GM18498 (cell line): ENCODE results near the gene MED23.

Experiments used
- ATAC-seq: cut with Tn5 transposase; IDR thresholded peaks from one replicate; pipeline ENCODE4 v1.9.1; 2021; ENCODE audit warnings: mild to moderate bottlenecking, moderate library complexity; ENCODE audit not compliant: unreplicated experiment

Gene MED23

DNA sequence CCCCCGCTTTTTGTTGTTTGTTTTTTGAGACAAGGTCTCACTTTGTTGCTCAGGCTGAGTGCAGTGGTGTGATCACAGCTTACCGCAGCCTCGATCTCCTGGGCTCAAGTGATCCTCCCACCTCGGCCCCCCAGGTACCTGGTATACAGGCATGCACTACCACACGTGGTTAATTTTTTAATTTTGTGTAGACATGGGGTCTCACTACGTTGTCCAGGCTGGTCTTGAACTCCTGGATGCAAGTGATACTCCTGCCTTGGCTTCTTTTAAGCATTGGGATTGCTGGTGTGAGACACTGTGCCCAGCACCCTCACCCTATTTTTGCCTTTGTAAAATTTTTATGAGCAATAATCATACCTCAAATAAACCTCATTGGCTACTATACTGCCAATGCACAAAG is 14.5 kb upstream of the MED23 start:
- no peak for ATAC-seq

DNA sequence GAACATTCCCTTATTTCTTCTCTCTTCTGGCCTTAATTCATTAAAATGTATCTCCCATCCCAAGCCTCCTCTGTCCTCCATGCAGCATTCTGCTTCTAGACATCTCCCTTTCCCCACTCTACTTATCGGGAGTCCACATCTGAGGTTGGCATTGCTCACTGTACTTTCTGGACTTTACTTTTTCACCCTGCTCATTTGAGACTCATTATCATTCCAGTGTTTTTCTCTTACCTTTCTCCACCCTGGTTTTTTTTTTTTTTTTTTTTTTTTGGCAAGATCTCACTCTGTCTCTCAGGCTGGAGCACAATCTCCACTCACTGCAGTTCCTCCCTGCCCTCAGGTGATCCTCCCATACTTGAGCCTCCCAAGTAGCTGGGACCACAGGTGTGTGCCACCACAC is 13.5 kb upstream of the MED23 start:
- ATAC-seq, result no peak

DNA sequence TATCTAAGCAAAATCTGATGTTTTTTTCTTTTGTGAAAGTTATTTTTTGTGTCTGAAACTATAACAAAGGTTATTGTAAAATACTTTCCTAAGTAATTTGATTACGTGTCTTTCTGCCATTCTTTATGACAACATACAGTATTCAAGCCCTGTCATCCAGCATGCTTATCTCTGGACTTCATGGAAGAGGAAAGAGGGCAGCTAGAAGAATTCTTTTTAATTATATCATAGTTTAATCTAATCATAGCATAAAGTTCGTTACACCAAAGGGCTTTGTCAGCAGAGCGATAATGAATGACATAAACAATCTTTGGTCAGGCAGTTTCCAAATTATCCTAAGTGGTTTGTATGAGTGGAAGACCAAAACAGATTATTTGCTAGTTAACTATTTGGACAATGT is 12.5 kb upstream of the MED23 start:
- no peak for ATAC-seq

DNA sequence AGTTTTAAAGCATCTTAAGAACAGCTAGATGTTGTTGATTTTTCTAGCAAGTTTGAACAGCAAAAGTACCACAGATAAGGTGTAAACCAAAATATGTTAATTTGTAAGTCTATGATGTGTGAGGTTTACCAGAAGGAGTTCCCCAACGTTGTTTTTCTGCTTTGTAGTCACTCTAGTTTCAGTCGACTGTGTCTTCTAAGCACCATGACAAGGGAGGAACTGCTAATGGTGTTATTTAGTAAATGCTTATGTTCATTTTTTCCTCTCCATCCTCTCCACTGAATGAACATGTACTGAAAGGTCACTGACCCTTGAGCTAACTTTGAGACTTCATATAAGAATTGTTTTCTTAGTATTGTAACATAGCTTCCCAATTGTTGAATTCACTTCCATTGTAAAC is 12.1 kb upstream of the MED23 start:
- ATAC-seq, result peak; percentile 64

DNA sequence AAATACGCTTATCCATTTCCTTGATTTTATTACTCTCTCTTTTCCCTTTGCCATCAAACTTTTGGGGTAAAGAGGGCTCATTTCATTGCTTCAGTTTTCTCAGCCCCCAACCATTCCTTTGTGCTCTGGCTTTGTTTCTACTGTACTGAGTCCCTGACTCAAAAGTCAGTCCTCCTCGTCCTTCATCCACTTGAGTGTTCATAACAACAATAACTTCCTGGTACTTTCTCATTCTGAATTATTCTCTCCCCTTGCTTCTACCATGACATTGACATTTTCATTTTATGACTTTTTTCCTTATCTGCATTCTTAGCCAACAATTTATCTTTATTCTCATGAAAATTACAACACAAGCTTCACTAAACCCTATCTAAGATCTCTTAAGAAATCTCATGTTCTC is 10.0 kb upstream of the MED23 start:
- no peak for ATAC-seq

DNA sequence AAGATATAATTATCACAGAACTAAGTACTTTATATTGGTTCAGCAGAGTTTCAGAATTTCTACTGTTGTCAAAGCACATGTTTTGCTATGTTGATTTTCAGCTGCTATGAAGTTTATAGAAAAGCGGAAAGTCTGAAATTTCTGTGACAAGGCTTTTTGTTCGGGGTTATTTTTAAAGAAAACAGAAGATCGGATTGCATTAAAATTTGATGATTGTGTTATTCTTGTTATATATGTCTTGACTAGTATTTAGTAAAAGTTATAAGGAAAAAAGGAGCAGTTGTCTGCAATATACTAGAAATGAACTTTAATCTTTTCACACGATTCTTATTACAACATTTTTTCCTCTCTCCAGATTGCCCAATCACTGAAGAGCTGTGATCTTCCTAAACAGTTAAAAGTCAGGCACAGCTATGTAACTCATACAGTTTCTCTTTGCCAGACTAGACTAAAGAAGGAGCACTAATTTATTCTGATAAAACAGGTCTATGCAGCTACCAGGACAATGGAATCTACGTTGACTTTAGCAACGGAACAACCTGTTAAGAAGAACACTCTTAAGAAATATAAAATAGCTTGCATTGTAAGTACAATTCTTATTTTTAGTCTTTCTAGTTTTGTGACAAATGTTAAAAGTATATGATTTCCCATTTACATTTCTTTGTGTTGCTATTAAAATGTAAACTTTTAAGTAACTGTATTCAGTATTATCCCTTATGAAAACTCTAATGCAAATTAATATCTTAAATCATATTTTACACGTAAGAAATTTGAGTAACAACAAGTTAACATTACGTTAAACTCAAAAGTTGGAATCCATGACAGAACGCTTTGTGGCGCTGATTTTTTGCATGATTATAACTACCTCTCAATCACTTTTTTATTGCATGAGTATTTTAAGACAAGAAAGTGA is 9.1 kb upstream of the MED23 start, which contains the start of gene ENPP3:
Gene ENPP3, plus strand, starts transcription at position 423 of the 913 bp plus-strand sequence. Its CDS starts 83 bp downstream, at position 506.
- no peak for ATAC-seq

DNA sequence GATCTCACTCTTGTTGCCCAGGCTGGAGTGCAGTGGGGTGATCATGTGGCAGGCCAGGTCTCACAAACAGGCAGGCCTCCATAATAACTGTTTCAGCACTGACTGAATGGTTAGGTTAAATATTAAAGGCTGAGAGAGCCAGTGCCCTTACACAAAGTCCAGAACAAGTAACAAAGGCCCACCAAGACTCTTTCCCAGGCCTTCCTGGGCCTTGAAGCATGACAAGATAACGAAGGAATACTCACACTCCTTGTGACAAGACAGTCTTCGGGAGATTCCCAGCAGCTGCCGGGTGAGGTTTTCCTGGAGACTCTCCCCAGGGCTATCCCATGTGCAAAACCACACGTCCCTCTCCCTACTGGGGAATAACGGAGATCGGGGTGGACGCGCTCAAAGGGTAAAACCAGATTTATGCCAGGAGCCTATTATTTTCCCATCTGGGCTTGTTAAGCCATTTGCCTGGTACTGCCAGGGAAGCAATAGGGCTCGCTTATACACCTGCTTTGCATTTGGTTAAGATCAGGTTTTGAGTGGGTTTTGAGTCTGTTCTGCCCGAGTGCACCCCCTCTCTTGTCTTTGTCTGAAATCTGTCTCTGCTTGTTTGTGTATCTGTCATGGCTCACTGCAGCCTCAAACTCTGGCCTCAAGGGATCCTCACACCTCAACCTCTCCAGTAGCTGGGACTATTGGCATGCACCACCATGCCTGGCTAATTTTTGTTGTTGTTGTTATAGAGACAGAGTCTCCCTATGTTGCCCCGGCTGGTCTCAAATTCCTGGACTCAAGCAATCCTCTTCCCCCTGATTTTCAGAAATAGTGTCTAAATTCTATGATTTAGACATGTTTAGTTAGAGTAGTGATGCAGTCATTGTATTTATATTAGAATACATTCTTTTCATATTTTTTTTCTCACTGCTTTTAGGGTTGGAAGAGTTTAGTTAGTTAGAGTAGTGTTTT is 7.6 kb upstream of the MED23 start:
- ATAC-seq, result peak; percentile 85

DNA sequence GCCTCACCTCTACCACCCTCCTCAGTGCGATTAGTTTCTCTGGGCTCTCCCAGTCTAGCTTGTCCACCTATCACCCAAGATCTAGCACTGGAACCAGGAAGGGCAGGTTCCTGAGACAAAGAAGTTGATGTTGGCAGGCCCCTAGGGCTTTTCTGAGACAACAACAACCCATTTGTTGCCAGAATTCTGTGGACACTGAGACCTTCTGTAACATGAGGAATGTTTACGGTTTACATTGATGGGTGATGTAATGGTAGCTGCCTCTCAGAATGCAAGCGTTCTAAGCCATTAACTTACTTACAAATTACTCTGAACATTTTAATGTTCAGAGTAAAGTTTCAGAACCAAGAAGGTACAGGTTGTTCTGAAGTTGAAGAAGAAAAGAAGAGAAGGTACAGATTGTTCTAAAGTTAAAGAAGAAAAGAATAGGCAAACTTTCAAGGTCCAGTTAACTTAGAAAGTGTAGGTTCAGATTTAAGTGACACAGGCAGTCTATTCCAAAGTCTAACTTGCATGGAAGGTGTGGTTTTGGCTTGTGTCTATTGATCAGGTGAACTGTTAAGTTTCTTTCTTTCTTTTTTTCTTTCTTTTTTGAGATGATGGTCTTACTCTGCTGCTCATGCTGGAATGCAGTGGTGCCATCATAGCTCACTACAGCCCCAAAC is 3.7 kb upstream of the MED23 start:
- ATAC-seq, result no peak

DNA sequence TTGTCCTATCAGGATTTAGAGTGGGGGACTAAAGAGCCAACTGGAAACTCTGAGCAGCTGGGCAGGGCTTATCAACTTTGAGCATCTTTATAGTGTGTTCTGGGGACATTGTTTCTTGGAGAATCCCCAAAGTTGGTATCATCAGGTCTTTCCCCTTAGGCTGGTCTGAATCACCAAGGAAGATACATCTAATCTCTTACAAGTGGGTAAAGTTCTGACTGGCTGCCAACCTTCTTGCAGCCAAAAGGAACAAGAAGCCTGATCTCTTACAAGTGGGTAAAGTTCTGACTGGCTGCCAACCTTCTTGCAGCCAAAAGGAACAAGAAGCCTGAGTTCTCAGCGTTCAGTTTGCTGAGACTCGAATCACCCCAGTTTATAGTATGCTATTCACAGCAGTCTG is 1.6 kb upstream of the MED23 start:
- ATAC-seq, result no peak

DNA sequence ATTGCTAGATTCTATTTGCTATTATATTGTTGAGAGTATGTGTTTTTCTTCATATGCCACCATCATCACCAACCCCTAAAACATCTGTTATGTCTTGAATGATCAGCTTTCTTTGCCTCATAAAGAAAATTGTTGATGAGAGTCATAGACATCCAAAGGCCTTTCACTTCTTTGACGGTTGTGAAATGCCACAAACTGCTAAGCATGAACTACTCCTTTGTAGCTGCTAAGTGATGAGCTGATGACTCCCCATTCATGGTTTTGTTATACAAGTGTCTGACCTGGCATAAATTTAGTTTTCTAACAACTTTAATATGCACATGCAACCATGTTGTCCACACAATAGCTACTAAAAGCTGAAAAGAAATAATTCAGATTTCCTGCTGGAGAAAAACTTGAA is 684 bp upstream of the MED23 start:
- ATAC-seq, result no peak

DNA sequence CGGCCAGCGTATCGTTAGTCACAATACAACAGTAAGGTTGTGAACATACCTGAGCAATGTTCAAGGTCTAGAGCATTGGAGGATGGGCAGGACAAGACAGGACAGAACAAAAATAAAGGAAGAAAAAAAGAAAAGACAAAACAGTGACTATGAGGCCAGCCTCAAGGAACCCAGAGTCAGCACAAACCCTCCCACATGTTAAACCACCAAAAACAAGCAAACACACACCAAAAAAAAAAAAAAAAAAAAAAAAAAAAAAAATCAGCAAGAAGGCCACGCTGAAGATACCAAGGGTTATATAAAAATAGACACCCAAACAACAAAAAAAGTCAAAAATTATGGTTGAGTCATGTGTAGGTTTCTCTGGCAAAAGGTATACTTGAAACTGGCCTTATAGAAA is 12.8 kb downstream of the MED23 start:
- ATAC-seq, result no peak

DNA sequence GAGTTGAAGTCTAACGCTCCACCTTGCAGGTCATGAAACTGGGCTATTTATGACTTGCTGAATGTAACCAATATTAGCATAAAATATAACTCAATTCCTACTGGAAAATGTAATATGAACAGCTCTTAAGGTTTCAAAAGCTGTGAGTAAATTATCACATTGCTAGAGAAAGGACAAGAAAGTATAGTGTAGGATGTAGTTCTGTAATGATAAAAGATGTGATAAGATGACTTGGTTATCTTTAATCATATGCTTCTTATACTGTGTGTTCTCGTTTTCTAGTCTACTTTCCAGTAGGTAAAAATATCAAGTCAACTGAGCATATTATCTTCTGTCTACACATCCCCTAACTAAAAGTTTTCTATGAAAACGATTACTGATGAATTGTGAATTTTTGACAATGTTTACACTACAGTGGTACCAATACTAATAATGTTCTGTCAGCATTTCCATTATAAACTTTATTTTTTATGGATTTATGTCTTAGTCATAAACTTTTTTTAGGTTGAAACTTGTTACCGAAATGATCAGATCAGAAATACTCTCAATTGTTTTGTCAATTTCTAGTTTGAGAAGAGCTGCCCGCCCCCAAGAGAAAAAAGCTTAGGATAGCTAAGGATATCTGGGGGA is 14.6 kb downstream of the MED23 start:
- ATAC-seq, result no peak

DNA sequence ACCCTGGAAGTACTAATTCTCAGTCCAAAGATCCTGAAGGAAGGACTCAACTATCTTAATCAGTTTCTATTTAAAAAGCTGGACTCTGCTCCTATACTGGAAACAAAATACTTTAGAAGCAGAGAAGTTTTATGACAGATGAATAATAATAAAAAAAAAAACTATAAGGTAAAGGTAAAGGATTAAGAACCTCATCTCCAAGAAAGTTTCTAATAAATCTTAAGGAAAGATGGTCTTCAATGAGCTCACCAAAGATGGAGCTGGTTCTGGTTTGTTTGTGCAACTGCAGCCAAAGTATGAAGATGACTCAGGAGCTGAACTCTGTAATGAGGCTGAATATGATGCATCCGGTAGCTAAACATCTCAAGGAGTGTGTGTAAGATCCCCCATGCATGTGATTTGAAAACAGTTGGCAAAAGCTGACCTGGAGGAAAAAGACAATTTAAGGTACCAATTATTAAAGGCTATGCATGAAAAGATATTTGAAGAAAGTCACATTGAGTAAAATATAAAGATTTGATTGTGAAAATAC is 25.2 kb downstream of the MED23 start:
- ATAC-seq, result no peak

DNA sequence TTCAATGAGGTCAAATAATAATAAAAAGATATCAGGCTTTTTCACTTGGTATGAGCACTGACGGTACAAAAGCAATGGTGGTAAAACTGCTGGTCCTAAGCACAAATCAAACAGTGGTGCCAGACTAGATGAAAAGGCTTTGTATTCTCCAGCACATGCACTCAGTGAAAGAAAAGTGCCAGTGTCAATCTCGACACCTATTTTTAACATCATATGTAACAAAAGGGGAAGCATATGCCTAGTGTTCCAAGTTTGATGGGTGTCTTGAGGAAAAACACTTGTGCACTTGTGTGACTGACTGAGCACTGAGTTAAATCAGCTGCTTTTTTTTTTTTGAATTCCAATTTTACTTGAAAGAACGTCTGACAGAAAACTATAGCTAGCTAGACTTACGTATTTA is 27.3 kb downstream of the MED23 start:
- no peak for ATAC-seq

DNA sequence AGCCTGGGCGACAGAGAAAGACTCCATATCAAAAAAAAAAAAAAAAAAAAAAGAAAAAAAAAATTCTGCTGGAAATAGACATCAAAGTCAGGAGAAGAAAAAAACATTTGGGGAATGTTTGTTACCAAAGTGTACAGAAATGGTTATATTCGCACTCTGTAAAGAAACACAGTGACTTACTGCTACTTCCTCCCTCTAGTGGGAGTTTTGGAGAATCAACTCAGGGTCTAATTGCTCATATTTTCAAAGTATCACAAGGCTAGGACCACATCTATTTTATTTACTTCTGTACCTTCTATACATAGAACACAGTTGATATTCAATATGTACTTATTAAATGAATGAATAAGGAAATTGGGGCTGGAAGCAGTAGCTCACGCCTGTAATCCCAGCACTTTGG is 30.6 kb downstream of the MED23 start:
- no peak for ATAC-seq

DNA sequence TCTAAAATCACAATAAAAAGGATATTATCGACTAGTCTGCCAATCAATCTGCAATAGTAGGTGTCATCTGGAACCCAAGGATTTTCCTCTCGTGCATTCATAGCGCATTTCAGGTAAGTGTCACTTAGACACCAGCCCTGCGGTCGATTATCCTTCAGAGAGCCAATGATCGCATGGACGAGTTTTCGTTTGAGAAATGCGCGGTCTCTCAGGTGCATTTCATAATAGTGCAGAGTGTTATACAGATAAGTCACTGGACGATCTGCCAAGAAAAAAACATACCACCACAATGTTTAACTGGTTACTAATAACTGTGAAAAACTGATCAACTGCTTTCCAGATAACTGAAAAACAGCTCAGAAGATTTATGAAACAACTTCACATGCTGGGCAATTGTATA is 34.0 kb downstream of the MED23 start:
- no peak for ATAC-seq

DNA sequence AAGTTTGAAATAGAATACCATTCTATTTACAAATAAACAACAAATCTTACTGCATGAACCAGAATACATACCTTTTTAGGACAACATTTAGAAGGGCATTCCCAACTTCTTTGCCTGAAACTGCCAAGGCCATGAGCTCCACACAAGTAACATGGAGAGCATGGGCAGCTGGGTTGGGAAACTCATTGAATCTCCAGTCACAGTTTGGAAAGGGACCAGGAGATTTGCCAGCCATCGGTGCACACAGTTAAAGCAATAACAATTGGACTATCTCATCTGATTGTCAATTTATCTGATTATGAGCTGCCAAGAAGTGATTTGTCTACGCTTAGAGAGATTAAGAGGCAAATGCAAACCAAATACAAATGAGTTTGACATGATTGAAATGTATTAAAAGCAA is 35.1 kb downstream of the MED23 start:
- no peak for ATAC-seq

DNA sequence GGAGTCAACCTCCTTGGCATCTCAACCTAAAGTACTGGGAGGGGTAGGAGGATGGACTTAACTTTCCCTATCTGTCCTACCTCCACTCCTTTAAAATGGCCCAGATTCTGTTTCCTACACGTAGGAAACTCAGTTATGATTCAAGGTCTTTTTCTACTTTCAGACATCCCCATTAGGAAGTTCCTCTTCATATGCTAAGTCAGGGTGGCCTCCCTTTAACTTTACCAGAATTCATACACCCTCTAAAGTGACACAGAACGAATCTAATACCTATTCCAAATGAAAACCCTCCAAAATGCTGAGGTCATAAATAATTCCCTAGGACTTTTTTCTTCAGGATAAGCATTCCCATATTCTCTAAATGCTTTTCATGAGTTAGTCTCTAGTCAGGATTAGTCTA is 39.4 kb downstream of the MED23 start:
- ATAC-seq, result no peak

DNA sequence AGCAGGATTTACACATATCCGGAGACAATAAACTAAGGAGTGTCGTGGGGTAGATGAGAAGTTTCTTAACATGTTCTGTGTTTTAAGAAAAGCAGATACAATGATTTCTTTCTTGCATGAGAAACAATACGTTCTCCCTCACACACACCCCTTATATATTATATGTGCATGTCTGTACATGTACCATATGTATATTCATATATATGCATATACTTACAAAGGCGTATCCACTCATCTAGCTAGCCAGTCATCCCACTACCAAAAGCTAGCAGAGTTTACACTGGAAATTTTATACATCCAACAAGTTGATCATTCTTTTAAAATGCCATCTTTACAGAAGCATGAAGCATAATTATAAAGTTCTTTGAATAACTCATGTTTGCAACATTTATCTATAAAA is 40.1 kb downstream of the MED23 start:
- no peak for ATAC-seq

DNA sequence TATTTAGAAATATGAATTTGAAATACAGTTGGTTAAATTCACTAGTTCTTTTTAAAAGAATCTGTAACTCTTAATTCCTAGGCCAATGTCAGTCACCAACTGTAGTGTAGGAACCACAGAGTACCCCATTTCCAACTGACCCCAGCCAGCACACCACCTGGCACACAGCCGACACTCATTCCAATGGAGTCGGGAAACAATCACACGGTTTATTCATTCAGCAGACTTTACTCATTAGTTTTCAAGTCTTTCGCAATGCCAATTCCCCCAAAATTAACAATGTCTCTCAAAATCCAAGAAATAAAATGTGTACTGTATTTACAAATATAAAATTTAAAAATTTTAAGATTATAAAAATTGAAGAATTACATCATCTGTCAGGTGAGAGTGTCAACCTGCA is 41.5 kb downstream of the MED23 start:
- no peak for ATAC-seq

DNA sequence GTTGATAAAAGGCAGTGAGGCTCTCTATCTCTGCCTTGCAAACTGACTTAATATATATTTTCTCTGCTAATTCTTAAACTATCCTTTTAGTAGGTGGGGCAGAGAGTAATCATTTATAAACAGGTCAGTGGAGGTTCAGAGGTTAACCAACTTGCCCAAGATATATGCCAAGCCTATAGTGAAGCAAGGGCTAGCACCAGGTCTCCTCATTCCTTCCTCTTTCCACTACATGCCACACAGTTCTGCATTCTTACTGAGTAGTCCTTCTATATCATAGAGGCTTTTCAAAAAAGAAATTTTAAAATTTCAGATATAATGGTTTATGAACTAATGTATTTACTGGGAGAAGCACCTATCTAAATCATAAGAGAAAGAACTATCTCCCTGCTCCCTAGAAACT is 46.5 kb downstream of the MED23 start:
- ATAC-seq, result no peak
